Suprapubic skin (tissue), 4 donors: ENCODE data around the gene AGER. TPM values are rescaled to one million over a fixed set of nuclear protein-coding genes. Genes with fewer than 3 reads are reported as not detected.

Source experiments
- DNase-seq, 2 donors: peaks; one replicate each; pipeline ENCODE4 v3.0.0-alpha.2; 2019; ENCODE audit warnings: low spot score in 2 of 2
- H3K27ac ChIP-seq: fragments of 200-600 bp; sonication (generic); one replicate; pipeline ENCODE4 v1.5.1; 2019
- H3K27me3 ChIP-seq: fragments of 200-600 bp; sonication (generic); one replicate; pipeline ENCODE4 v1.5.1; 2019
- H3K36me3 ChIP-seq: fragments of 200-600 bp; sonication (generic); one replicate; pipeline ENCODE4 v1.5.1; 2019
- H3K4me1 ChIP-seq: fragments of 200-600 bp; sonication (generic); one replicate; pipeline ENCODE4 v1.5.1; 2019
- H3K4me3 ChIP-seq: fragments of 200-600 bp; sonication (generic); one replicate; pipeline ENCODE4 v1.5.1; 2019; ENCODE audit warnings: mild to moderate bottlenecking
- H3K9me3 ChIP-seq: fragments of 200-600 bp; sonication (generic); one replicate; pipeline ENCODE4 v1.5.1; 2019
- EP300 ChIP-seq: sonication (generic); formaldehyde crosslinking; IDR thresholded peaks from one replicate; pipeline ENCODE4 v1.6.1; 2017; ENCODE audit warnings: antibody characterized with exemption
- POLR2A ChIP-seq, 2 donors: fragments of 450-650 bp; IDR thresholded peaks; one replicate each; pipeline ENCODE4 v1.6.1; 2017; ENCODE audit warnings: antibody characterized with exemption in 2 of 2, mild to moderate bottlenecking in 2 of 2, moderate library complexity in 2 of 2
- POLR2AphosphoS5 ChIP-seq, 3 donors: sonication (generic); formaldehyde crosslinking; IDR thresholded peaks; one replicate each; pipeline ENCODE4 v1.6.1; 2017; ENCODE audit warnings: antibody characterized with exemption in 3 of 3
- WGBS: methylation state at CpG from one replicate; pipeline ENCODE4 v1.1.5; 2018; 5-methylcytosine and 5-hydroxymethylcytosine counted together
- total RNA-seq, 4 donors: library from RNA; depleted of rRNA; stranded (reverse); fragments of >200 nt; gene quantifications; one replicate each; pipeline ENCODE4 v1.1.0, GENCODE V29; 2016
- TF ChIP-seq, protein P1 (sequence below), 2 donors: fragments of 200-600 bp in 1 of 2; fragments of 450-650 bp in 1 of 2; sonication (generic) in 1 of 2; IDR thresholded peaks; one replicate each; pipeline ENCODE4 v1.5.1; 2016 to 2019; ENCODE audit warnings: antibody characterized with exemption in 2 of 2, mild to moderate bottlenecking in 1 of 2, moderate library complexity in 1 of 2

AGER gene
- 1 to 10 TPM in 3 of 4 donors, not detected in 1; 1.5 to 9.9 (median 4.8) TPM for total RNA-seq

DNA sequence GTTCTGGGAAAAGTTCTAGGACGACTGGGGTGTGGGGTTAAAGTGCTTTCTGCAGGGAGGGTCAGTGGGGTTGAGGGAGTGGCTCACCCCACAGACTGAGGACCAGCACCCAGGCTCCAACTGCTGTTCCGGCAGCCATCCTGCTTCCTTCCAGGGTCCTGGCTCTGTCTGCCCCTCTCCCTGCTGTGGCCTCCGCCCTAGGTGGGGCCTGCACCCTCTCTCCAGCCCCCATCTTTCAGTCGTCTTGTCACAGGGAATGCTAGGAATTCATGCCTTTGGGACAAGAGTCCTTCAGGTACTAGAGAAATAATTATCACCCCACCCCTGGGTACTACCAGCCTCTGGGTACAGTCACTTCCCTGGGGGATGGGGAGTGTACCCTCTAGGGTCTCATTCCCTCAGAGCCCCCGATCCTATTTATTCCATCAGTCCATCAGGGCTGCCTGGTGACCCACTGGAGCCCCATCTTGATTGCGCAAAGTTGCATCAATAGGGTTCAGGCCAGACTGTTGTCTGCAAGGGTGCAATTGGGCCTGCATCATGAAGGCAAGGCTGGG lies at the start of gene AGER:
Gene AGER, minus strand, starts transcription at position 170 of the 557 bp plus-strand sequence. Its CDS starts 31 bp downstream, at position 139.
- peak in 1 of 2 donors; percentile 57 for DNase-seq
- H3K27ac ChIP-seq, result peak within 1 kb of the TSS; percentile 65
- H3K36me3 ChIP-seq, result peaks cover 47% of the 10 kb centered on the region
- 72% methylated on average over 6 of the region's 6 CpGs for WGBS
- H3K4me1 ChIP-seq, result peaks cover 67% of the 10 kb centered on the region
- no peaks in the 10 kb centered on the region for H3K9me3 ChIP-seq
- H3K4me3 ChIP-seq, result no peak within 1 kb of the TSS
- H3K27me3 ChIP-seq, result no peaks in the 10 kb centered on the region
- TF ChIP-seq EP300 (no peak), POLR2A (IDR thresholded peaks at IDR 0.05) (no peak)
- TF ChIP-seq, protein P1, sequence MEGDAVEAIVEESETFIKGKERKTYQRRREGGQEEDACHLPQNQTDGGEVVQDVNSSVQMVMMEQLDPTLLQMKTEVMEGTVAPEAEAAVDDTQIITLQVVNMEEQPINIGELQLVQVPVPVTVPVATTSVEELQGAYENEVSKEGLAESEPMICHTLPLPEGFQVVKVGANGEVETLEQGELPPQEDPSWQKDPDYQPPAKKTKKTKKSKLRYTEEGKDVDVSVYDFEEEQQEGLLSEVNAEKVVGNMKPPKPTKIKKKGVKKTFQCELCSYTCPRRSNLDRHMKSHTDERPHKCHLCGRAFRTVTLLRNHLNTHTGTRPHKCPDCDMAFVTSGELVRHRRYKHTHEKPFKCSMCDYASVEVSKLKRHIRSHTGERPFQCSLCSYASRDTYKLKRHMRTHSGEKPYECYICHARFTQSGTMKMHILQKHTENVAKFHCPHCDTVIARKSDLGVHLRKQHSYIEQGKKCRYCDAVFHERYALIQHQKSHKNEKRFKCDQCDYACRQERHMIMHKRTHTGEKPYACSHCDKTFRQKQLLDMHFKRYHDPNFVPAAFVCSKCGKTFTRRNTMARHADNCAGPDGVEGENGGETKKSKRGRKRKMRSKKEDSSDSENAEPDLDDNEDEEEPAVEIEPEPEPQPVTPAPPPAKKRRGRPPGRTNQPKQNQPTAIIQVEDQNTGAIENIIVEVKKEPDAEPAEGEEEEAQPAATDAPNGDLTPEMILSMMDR (IDR thresholded peaks at IDR 0.05), result no peak

DNA sequence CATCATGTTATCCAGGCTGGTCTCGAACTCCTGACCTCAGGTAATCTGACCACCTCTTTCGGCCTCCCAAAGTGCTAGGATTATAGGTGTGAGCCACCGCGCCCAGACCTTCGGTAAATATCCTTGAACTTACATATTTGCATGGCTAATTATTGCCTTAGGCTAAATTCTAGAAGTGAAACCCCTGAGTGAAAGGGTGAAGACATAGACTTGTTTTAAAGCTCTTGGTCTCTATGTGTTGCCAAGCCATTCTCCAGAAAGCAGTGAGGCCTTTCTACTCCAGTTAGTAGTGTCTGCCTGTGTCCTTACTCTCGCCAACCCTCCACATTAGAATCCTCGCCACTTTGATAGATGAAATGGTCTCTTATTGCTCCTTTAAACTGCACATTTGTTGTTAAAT lies 42.4 kb upstream of the AGER start:
- WGBS, result 93% methylated on average over 7 of the region's 7 CpGs
- TF ChIP-seq POLR2A (IDR thresholded peaks at IDR 0.05) (no peak), POLR2AphosphoS5 (IDR thresholded peaks at IDR 0.05) (no peak), EP300 (no peak)
- TF ChIP-seq, protein P1 (IDR thresholded peaks at IDR 0.05), result no peak
- Histone ChIP-seq H3K27me3 (no peaks in the 10 kb centered on the region), H3K36me3 (no peaks in the 10 kb centered on the region), H3K4me1 (peaks cover 22% of the 10 kb centered on the region), H3K27ac (no peak overlapping the region), H3K4me3 (no peak overlapping the region), H3K9me3 (no peaks in the 10 kb centered on the region)
- peak in 1 of 2 donors; percentile 4 for DNase-seq

DNA sequence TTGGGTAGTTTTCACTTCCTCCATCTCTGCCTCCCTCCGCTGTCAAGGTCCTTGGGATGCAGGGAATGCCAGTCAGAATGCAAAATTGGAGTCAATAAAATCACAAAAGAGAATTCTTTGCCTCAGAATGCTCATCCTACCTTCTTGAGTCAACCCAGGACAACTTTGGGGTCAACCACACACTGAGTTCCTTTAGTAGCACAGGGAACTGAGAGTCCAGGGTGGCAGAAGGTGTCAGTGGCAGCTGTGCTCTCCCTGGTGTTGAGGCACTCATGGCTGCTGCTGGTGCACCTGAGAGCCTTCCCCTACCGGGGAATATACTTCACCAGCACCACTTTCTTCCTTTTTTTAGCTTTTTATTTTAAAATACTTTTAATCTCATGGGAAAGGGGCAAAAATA lies 40.6 kb upstream of the AGER start:
- no peaks in the 10 kb centered on the region for H3K36me3 ChIP-seq
- no peaks in the 10 kb centered on the region for H3K9me3 ChIP-seq
- WGBS, result 82% methylated on average over 2 of the region's 2 CpGs
- no peaks in the 10 kb centered on the region for H3K27me3 ChIP-seq
- peaks cover 22% of the 10 kb centered on the region for H3K4me1 ChIP-seq
- no peak for DNase-seq
- H3K4me3 ChIP-seq, result no peak overlapping the region
- TF ChIP-seq POLR2A (IDR thresholded peaks at IDR 0.05), result no peak
- no peak for TF ChIP-seq POLR2AphosphoS5 (IDR thresholded peaks at IDR 0.05)
- TF ChIP-seq, protein P1 (IDR thresholded peaks at IDR 0.05), result no peak
- no peak for TF ChIP-seq EP300
- no peak overlapping the region for H3K27ac ChIP-seq

DNA sequence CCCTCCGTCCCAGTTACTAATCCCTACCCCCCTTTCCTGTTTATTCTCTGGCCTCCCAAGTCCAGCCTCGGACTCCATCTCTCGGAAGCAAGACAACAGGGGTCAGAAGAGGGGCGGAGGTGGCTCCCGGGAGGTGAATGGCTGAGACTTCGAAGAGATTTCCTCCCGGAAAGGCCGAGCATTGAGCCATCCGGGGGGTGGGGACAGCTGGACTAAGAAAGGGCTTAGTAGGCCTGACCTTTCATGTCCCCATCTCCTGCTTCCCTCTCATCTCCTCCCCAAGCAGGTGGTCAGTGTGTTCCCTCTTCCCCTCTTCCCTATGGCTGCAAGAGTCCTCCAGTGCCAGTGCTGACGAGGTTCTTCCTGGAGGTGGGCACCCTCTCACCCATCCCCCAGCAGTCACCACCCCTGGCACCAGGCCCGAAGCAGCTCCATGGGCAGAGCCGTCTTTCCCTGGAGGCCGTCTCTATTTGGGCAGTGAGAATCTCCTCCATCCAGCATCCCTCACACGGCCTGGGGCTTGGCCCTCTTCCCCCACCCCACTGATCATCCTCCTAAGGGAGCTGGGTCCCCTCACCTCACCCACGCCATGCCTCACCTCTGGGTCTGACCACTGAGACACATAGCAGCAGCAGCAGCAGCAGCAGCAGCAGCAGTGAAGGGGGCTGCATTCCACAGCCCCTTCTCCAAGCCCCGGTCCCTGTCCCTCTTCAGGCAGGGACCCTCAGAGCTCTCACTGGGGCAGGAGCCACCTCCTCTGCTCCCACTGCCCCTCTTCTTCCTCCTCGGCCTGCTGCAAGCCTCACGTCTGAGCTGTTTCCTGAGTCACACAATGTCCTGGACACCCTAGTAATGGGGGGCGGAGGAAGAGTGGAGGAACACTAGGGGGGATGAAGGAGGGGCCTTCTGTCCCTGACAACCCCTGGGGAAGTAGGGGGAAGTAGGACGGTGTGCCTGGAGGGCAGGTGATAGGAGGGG lies 39.5 kb upstream of the AGER start, which contains the start of gene NOTCH4:
Gene NOTCH4, minus strand, starts transcription at position 810 of the 978 bp plus-strand sequence. Its CDS starts 139 bp downstream, at position 671.
- Histone ChIP-seq H3K36me3 (no peaks in the 10 kb centered on the region), H3K4me1 (peaks cover 22% of the 10 kb centered on the region), H3K27ac (no peak within 1 kb of the TSS), H3K4me3 (peak within 1 kb of the TSS; percentile 21), H3K27me3 (no peaks in the 10 kb centered on the region), H3K9me3 (no peaks in the 10 kb centered on the region)
- 57% methylated on average over 19 of the region's 20 CpGs for WGBS
- peak in 1 of 2 donors; percentile 28 for DNase-seq
- TF ChIP-seq, protein P1 (IDR thresholded peaks at IDR 0.05), result no peak
- TF ChIP-seq POLR2A (IDR thresholded peaks at IDR 0.05) (no peak), EP300 (no peak), POLR2AphosphoS5 (IDR thresholded peaks at IDR 0.05) (no peak)
